HEK293 (cell line): Measurements from ENCODE around the gene PLXNA2.

Source experiments
- CTCF ChIA-PET: fragments of 350-600 bp; formaldehyde crosslinking; extraction: SDS; loops from one replicate; lab custom pipeline; 2021; ENCODE audit warnings: antibody characterized with exemption; lab: Yijun Ruan, JAX
- POLR2A ChIA-PET: fragments of 300-600 bp; formaldehyde crosslinking; extraction: SDS; loops from one replicate; lab custom pipeline; 2020; ENCODE audit warnings: antibody characterized with exemption, inconsistent platforms; lab: Yijun Ruan, JAX
- H3K27ac ChIP-seq: fragments of 200-500 bp; sonication (Bioruptor generic); 2 replicates; pipeline ENCODE4 v1.5.1; 2014; ENCODE audit warnings: low read depth, low read length, control low read depth, inconsistent platforms; ENCODE audit errors: extremely low read depth
- H3K36me3 ChIP-seq, 2 experiments: fragments of 200-500 bp in 1 of 2; sonication (Bioruptor generic) in 1 of 2; 1 replicate in 1 of 2; 2 replicates in 1 of 2; pipeline ENCODE4 v1.5.1; 2014 to 2017; ENCODE audit warnings: inconsistent platforms in 2 of 2, low read length in 2 of 2; ENCODE audit not compliant: control insufficient read depth in 2 of 2, insufficient read depth in 1 of 2
- H3K4me1 ChIP-seq: fragments of 200-500 bp; sonication (Bioruptor generic); 2 replicates; pipeline ENCODE4 v1.5.1; 2014; ENCODE audit warnings: mild to moderate bottlenecking, low read length, inconsistent platforms; ENCODE audit not compliant: control insufficient read depth, insufficient read depth
- H3K4me3 ChIP-seq: 2 replicates; pipeline ENCODE4 v1.5.1; 2011; ENCODE audit warnings: low read depth, mild to moderate bottlenecking, control low read depth, low read length, moderate library complexity
- H3K9me3 ChIP-seq: fragments of 200-500 bp; sonication (Bioruptor generic); 2 replicates; pipeline ENCODE4 v1.5.1; 2014; ENCODE audit warnings: low read depth, low read length, inconsistent platforms; ENCODE audit not compliant: control insufficient read depth, insufficient read depth
- BCL11A ChIP-seq: fragments of 450-650 bp; formaldehyde crosslinking; IDR thresholded peaks from 2 replicates; pipeline ENCODE4 v1.5.1; 2016; ENCODE audit warnings: low read depth, missing biosample characterization, missing genetic modification characterization
- KLF1 ChIP-seq: fragments of 450-650 bp; formaldehyde crosslinking; IDR thresholded peaks from 2 replicates; pipeline ENCODE4 v1.5.1; 2016; ENCODE audit warnings: missing biosample characterization, missing genetic modification characterization
- SCRT1 ChIP-seq: fragments of 450-650 bp; formaldehyde crosslinking; IDR thresholded peaks from 2 replicates; pipeline ENCODE4 v1.5.1; 2016; ENCODE audit warnings: missing biosample characterization, missing genetic modification characterization, borderline replicate concordance
- SP2 ChIP-seq: fragments of 450-650 bp; formaldehyde crosslinking; IDR thresholded peaks from 2 replicates; pipeline ENCODE4 v1.5.1; 2016; ENCODE audit warnings: missing biosample characterization, missing genetic modification characterization
- TCF7L2 ChIP-seq: IDR thresholded peaks from 2 replicates; pipeline ENCODE4 v1.6.1; 2011; ENCODE audit warnings: low read depth, mild to moderate bottlenecking, inconsistent platforms, low read length, moderate library complexity, borderline replicate concordance
- TRIM28 ChIP-seq: IDR thresholded peaks from 2 replicates; pipeline ENCODE4 v1.6.1; 2011; ENCODE audit warnings: low read length, control low read depth, borderline replicate concordance
- ZBTB17 ChIP-seq: fragments of 450-650 bp; formaldehyde crosslinking; IDR thresholded peaks from 2 replicates; pipeline ENCODE4 v1.5.1; 2016; ENCODE audit warnings: missing biosample characterization, missing genetic modification characterization
- ZBTB7A ChIP-seq: fragments of 450-650 bp; formaldehyde crosslinking; IDR thresholded peaks from 2 replicates; pipeline ENCODE4 v1.5.1; 2016; ENCODE audit warnings: low read depth, missing biosample characterization, missing genetic modification characterization
- ZNF138 ChIP-seq: fragments of 450-650 bp; formaldehyde crosslinking; IDR thresholded peaks from 2 replicates; pipeline ENCODE4 v1.5.1; 2016; ENCODE audit warnings: missing biosample characterization, missing genetic modification characterization, borderline replicate concordance
- ZNF146 ChIP-seq: fragments of 450-650 bp; formaldehyde crosslinking; IDR thresholded peaks from 2 replicates; pipeline ENCODE4 v1.5.1; 2016; ENCODE audit warnings: missing biosample characterization, missing genetic modification characterization
- ZNF175 ChIP-seq: fragments of 450-650 bp; formaldehyde crosslinking; IDR thresholded peaks from 2 replicates; pipeline ENCODE4 v1.5.1; 2016; ENCODE audit warnings: missing biosample characterization, missing genetic modification characterization
- ZNF274 ChIP-seq, 2 experiments: fragments of 200-500 bp in 1 of 2; fragments of 450-650 bp in 1 of 2; sonication (Bioruptor generic) in 1 of 2; formaldehyde crosslinking in 1 of 2; IDR thresholded peaks; 2 replicates each; pipeline versions ENCODE4 v1.5.1 to v1.6.1; 2014 to 2016; ENCODE audit warnings: borderline replicate concordance in 1 of 2, inconsistent platforms in 1 of 2, low read length in 1 of 2, missing biosample characterization in 1 of 2, missing genetic modification characterization in 1 of 2
- ZNF341 ChIP-seq: fragments of 450-650 bp; formaldehyde crosslinking; IDR thresholded peaks from 2 replicates; pipeline ENCODE4; 2016; ENCODE audit warnings: low read depth, missing biosample characterization, missing genetic modification characterization
- ZNF530 ChIP-seq: fragments of 450-650 bp; formaldehyde crosslinking; IDR thresholded peaks from 2 replicates; pipeline ENCODE4 v1.5.1; 2016; ENCODE audit warnings: low read depth, missing biosample characterization, missing genetic modification characterization
- ZNF544 ChIP-seq: fragments of 450-650 bp; formaldehyde crosslinking; IDR thresholded peaks from 2 replicates; pipeline ENCODE4 v1.5.0; 2017; ENCODE audit warnings: missing biosample characterization, missing genetic modification characterization
- ZNF548 ChIP-seq: fragments of 450-650 bp; formaldehyde crosslinking; IDR thresholded peaks from 2 replicates; pipeline ENCODE4 v1.5.1; 2016; ENCODE audit warnings: missing biosample characterization, missing genetic modification characterization
- ZNF558 ChIP-seq: fragments of 450-650 bp; formaldehyde crosslinking; IDR thresholded peaks from 2 replicates; pipeline ENCODE4 v1.5.1; 2016; ENCODE audit warnings: missing biosample characterization, missing genetic modification characterization
- ZXDB ChIP-seq: fragments of 450-650 bp; formaldehyde crosslinking; IDR thresholded peaks from 2 replicates; pipeline ENCODE4 v1.5.1; 2016; ENCODE audit warnings: missing biosample characterization, missing genetic modification characterization
- TF ChIP-seq, protein P1 (sequence below): fragments of 450-650 bp; formaldehyde crosslinking; conservative IDR thresholded peaks from 2 replicates; pipeline ENCODE4 v1.5.1; 2016; ENCODE audit warnings: low read depth, missing biosample characterization, missing genetic modification characterization
- TF ChIP-seq, protein P2 (sequence below): fragments of 450-650 bp; IDR thresholded peaks from 2 replicates; pipeline ENCODE4 v1.5.1; 2018; ENCODE audit warnings: missing biosample characterization, missing genetic modification characterization

PLXNA2 gene

DNA sequence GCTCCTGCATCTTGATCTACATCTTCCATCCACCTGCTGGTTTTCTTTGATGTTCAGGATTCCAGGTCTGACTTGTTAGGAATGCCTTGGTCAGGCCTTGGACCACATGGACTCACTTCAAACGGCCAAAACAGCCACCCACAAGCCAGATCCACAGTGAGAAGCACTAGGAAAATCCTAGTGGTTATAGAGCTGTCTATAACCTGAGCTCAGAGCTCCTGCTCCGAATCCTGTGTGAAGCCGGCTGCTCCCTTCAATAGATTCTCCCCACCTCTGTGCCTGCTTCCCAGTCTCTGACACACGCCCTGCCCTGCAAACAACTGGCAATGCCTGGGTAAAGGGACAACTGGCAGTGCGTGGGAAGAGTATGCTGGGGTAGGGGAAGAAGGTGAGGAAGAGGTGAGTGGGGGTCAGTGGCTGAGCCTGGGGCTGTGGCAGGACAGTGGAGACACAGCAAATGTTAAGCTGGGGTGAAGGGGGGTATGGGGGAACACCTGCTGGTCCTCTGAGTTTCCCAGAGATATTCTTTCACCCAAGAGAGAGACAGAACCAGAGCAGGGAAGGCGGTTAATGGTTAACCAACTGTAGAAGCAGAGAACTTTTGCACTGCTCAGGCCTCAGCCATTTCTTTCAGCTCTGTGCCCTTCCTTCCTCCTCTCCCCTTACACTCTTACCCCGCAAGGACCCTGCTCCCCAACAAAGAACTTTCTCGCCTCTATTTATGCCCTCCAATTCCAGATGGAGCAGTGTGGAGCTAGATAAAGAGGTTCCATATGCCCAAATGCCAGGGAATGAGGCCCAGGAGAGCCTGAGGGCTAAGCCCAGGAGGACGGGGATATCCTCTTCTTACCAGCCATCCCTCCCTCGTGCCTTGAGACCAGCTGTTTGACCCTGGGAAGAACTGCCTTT, 4.5 kb downstream of the PLXNA2 start:
- peaks cover 6% of the 10 kb centered on the region; the same call in 1 of the 2 replicates for H3K4me1 ChIP-seq
- TF ChIP-seq ZNF341 (tag by site-specific recombination) = peak; percentile 73
- 0 out of 2 replicates have a peak, but pooled peaks have one; percentile 36 for TF ChIP-seq ZBTB17
- no peak for TF ChIP-seq TRIM28
- TF ChIP-seq, protein P1, sequence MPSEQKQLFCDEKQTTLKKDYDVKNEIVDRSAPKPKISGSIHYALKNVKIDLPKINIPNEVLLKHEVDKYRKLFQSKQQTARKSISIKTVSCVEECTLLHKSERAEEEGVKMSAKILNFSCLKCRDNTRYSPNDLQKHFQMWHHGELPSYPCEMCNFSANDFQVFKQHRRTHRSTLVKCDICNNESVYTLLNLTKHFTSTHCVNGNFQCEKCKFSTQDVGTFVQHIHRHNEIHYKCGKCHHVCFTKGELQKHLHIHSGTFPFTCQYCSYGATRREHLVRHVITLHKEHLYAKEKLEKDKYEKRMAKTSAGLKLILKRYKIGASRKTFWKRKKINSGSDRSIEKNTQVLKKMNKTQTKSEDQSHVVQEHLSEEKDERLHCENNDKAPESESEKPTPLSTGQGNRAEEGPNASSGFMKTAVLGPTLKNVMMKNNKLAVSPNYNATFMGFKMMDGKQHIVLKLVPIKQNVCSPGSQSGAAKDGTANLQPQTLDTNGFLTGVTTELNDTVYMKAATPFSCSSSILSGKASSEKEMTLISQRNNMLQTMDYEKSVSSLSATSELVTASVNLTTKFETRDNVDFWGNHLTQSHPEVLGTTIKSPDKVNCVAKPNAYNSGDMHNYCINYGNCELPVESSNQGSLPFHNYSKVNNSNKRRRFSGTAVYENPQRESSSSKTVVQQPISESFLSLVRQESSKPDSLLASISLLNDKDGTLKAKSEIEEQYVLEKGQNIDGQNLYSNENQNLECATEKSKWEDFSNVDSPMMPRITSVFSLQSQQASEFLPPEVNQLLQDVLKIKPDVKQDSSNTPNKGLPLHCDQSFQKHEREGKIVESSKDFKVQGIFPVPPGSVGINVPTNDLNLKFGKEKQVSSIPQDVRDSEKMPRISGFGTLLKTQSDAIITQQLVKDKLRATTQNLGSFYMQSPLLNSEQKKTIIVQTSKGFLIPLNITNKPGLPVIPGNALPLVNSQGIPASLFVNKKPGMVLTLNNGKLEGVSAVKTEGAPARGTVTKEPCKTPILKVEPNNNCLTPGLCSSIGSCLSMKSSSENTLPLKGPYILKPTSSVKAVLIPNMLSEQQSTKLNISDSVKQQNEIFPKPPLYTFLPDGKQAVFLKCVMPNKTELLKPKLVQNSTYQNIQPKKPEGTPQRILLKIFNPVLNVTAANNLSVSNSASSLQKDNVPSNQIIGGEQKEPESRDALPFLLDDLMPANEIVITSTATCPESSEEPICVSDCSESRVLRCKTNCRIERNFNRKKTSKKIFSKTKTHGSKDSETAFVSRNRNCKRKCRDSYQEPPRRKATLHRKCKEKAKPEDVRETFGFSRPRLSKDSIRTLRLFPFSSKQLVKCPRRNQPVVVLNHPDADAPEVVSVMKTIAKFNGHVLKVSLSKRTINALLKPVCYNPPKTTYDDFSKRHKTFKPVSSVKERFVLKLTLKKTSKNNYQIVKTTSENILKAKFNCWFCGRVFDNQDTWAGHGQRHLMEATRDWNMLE (tag by site-specific recombination) = no peak
- H3K4me3 ChIP-seq = no peak overlapping the region
- CTCF ChIA-PET = interaction anchor here (0.6 to 14.9 kb wide), 28 partner anchors 8 to 585 kb away, joined by 3 to 175 read pairs (median 5); no protein-coding TSS in a partner anchor
- POLR2A ChIA-PET = no interaction called here
- H3K36me3 ChIP-seq = no peaks in the 10 kb centered on the region
- H3K27ac ChIP-seq = no peak overlapping the region
- no peaks in the 10 kb centered on the region for H3K9me3 ChIP-seq

DNA sequence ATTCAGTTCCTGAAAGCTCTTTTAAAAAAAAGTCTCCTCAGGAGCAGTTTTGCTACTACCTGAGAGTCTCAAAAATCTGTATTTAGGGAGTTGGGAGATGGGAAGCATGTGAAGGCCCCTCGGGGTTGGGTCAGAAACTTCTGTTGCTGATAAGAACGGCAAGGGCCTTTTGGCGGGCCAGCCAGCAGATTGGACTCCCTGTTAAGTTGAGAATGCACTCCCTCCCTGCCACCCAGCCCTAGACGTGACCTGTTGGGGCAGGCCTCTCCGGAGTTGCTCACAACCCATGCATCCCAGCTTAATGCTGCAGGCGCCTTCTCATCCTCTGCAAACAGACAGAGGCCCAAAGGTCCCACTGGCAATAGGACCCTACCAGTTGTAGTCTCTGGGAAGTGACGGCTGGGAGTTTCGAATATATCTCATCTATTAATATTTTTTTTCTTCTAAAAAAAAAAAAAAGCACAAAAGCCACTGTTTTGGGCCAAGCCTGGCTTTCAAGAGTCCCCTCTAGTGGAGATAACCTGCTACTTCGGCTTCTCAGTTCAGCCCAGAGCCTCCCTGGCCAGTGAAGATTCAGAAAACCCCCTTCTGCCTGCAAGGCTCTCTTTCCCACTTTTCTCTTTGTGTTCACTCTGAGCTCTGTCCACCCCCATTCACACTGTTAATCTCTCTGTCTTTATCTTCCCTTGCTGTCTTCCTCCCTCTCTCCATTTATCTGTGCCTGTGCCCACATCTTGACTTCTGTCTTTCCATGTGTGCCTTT, 5.3 kb downstream of the PLXNA2 start:
- POLR2A ChIA-PET = interaction anchor here (0.7 kb wide), 1 partner anchor 49 kb away, joined by 3 read pairs; no protein-coding TSS in a partner anchor
- Histone ChIP-seq H3K36me3 (no peaks in the 10 kb centered on the region), H3K9me3 (no peaks in the 10 kb centered on the region), H3K4me3 (no peak overlapping the region), H3K4me1 (peaks cover 6% of the 10 kb centered on the region; the same call in 1 of the 2 replicates), H3K27ac (no peak overlapping the region)
- CTCF ChIA-PET = interaction anchor here (0.6 to 14.9 kb wide), 32 partner anchors 8 to 585 kb away, joined by 3 to 175 read pairs (median 4); no protein-coding TSS in a partner anchor
- TF ChIP-seq SCRT1 = no peak
- TF ChIP-seq TCF7L2 = no peak
- no peak for TF ChIP-seq SP2 (tag by site-specific recombination)
- TF ChIP-seq ZBTB7A (tag by site-specific recombination) = no peak
- TF ChIP-seq ZNF544 (tag by site-specific recombination) = no peak
- TF ChIP-seq, protein P1 (tag by site-specific recombination) = no peak
- no peak for TF ChIP-seq ZNF175
- TF ChIP-seq ZNF146 (tag by site-specific recombination) = no peak
- no peak for TF ChIP-seq ZNF530 (tag by site-specific recombination)
- no peak for TF ChIP-seq ZNF274 (IDR thresholded peaks at IDR 0.05; ENCODE audit: low read length)
- TF ChIP-seq ZNF274 (tag by site-specific recombination; IDR thresholded peaks at IDR 0.05; ENCODE audit: borderline replicate concordance) = no peak
- no peak for TF ChIP-seq ZNF138
- TF ChIP-seq BCL11A (tag by site-specific recombination) = no peak
- TF ChIP-seq ZNF548 = no peak
- no peak for TF ChIP-seq ZNF558 (tag by site-specific recombination)
- TF ChIP-seq, protein P2, sequence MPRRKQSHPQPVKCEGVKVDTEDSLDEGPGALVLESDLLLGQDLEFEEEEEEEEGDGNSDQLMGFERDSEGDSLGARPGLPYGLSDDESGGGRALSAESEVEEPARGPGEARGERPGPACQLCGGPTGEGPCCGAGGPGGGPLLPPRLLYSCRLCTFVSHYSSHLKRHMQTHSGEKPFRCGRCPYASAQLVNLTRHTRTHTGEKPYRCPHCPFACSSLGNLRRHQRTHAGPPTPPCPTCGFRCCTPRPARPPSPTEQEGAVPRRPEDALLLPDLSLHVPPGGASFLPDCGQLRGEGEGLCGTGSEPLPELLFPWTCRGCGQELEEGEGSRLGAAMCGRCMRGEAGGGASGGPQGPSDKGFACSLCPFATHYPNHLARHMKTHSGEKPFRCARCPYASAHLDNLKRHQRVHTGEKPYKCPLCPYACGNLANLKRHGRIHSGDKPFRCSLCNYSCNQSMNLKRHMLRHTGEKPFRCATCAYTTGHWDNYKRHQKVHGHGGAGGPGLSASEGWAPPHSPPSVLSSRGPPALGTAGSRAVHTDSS (tag by site-specific recombination) = no peak
- no peak for TF ChIP-seq KLF1
- no peak for TF ChIP-seq ZXDB
